Stimulated activated memory B cell treated with anti-CD40 and anti-IgM and Interleukin-4, amounts not matched to agents 10 μg/mL and 1 μg/mL and 100 μg/mL, for 72 hours (primary cell): ENCODE measurements around the gene IL21.

ENCODE experiments used
- ATAC-seq: fragments of 150-1000 bp; cut with Tn5 transposase; 2 replicates; pipeline ENCODE4 v1.10.0; 2021
- H3K27ac Mint-ChIP-seq: one replicate; pipeline ENCODE4 v1.8.0; 2022; ENCODE audit warnings: mild to moderate bottlenecking, mixed read lengths
- H3K27me3 Mint-ChIP-seq: one replicate; pipeline ENCODE4 v1.8.0; 2022; ENCODE audit warnings: mixed read lengths
- H3K36me3 Mint-ChIP-seq: one replicate; pipeline ENCODE4 v1.8.0; 2022; ENCODE audit warnings: mixed read lengths
- H3K4me1 Mint-ChIP-seq: one replicate; pipeline ENCODE4 v1.8.0; 2022; ENCODE audit warnings: mixed read lengths
- H3K4me3 Mint-ChIP-seq: one replicate; pipeline ENCODE4 v1.8.0; 2022; ENCODE audit warnings: mild to moderate bottlenecking, moderate library complexity, mixed read lengths
- H3K9me3 Mint-ChIP-seq: one replicate; pipeline ENCODE4 v1.8.0; 2022; ENCODE audit warnings: mixed read lengths

IL21 gene

GRCh38 chr4:122650148-122650547 is 29.3 kb upstream of the IL21 start:
- Mint-ChIP-seq H3K4me1 (no peaks in the 10 kb centered on the region), H3K27ac (no peak overlapping the region), H3K9me3 (no peaks in the 10 kb centered on the region), H3K36me3 (no peaks in the 10 kb centered on the region), H3K4me3 (no peak overlapping the region), H3K27me3 (no peaks in the 10 kb centered on the region)
- no peak for ATAC-seq

DNA sequence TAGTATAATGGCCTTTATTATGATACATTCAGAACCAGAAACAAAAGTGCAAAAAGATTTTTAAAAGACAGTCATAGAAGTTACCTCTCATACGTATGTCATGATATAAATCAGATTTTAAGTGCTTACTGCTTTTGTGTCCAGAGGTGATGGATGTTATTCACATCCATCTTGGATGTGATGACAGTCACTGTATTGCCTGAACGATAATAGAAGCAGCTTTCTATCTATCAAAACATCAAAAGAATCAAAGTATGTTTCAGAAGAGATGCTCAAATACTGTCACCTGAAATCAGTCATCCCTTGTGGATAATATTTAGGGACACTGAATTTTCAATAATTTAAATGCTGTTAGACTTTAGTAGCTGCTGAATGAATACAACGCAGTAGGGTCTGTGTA is 26.8 kb upstream of the IL21 start:
- Mint-ChIP-seq H3K9me3 (no peaks in the 10 kb centered on the region), H3K4me1 (no peaks in the 10 kb centered on the region), H3K4me3 (no peak overlapping the region), H3K36me3 (no peaks in the 10 kb centered on the region), H3K27ac (no peak overlapping the region), H3K27me3 (no peaks in the 10 kb centered on the region)
- ATAC-seq = no peak

- no peak for ATAC-seq
- no peaks in the 10 kb centered on the region for H3K4me1 Mint-ChIP-seq
- no peaks in the 10 kb centered on the region for H3K27me3 Mint-ChIP-seq
- no peaks in the 10 kb centered on the region for H3K36me3 Mint-ChIP-seq
- H3K27ac Mint-ChIP-seq = no peak overlapping the region
- H3K9me3 Mint-ChIP-seq = no peaks in the 10 kb centered on the region
- H3K4me3 Mint-ChIP-seq = no peak overlapping the region
Measured at GRCh38 chr4:122643257-122643656, 22.4 kb upstream of the IL21 start.

GRCh38 chr4:122639181-122639580 is 18.3 kb upstream of the IL21 start:
- H3K27me3 Mint-ChIP-seq = peaks cover 8% of the 10 kb centered on the region
- no peaks in the 10 kb centered on the region for H3K36me3 Mint-ChIP-seq
- no peak overlapping the region for H3K4me3 Mint-ChIP-seq
- no peak overlapping the region for H3K27ac Mint-ChIP-seq
- no peak for ATAC-seq
- H3K9me3 Mint-ChIP-seq = no peaks in the 10 kb centered on the region
- H3K4me1 Mint-ChIP-seq = peaks cover 13% of the 10 kb centered on the region

GRCh38 chr4:122636697-122637096 is 15.8 kb upstream of the IL21 start:
- no peaks in the 10 kb centered on the region for H3K36me3 Mint-ChIP-seq
- H3K9me3 Mint-ChIP-seq = no peaks in the 10 kb centered on the region
- H3K27me3 Mint-ChIP-seq = peaks cover 8% of the 10 kb centered on the region
- no peak overlapping the region for H3K27ac Mint-ChIP-seq
- H3K4me3 Mint-ChIP-seq = no peak overlapping the region
- H3K4me1 Mint-ChIP-seq = peaks cover 25% of the 10 kb centered on the region
- peak; percentile 46 for ATAC-seq

DNA sequence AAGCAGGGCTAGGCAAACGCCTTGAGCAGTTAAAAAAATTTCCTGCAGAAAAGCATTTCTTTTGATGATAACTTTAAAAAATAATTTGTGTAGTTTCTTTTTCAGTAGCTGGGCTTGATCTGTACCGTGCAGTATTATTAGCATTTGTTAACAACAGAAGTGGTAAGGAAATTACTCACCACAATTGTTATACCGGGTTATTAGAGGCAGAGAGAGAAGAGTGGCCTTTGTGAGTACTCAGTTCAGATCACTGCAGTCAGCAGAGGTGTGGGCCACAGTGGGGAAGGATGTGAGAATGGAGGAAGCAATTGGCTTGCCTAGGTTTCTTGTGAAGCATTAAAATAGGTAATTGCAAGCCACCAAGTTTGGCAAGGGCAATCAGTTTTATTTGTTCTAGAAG is 14.3 kb upstream of the IL21 start:
- Mint-ChIP-seq H3K9me3 (no peaks in the 10 kb centered on the region), H3K27me3 (peaks cover 8% of the 10 kb centered on the region), H3K36me3 (no peaks in the 10 kb centered on the region), H3K27ac (no peak overlapping the region), H3K4me1 (peaks cover 25% of the 10 kb centered on the region), H3K4me3 (no peak overlapping the region)
- ATAC-seq = peak; percentile 42

GRCh38 chr4:122633211-122633610 is 12.3 kb upstream of the IL21 start:
- H3K27ac Mint-ChIP-seq = no peak overlapping the region
- H3K36me3 Mint-ChIP-seq = no peaks in the 10 kb centered on the region
- peaks cover 21% of the 10 kb centered on the region for H3K27me3 Mint-ChIP-seq
- no peaks in the 10 kb centered on the region for H3K9me3 Mint-ChIP-seq
- H3K4me1 Mint-ChIP-seq = peaks cover 25% of the 10 kb centered on the region
- no peak overlapping the region for H3K4me3 Mint-ChIP-seq
- ATAC-seq = no peak

DNA sequence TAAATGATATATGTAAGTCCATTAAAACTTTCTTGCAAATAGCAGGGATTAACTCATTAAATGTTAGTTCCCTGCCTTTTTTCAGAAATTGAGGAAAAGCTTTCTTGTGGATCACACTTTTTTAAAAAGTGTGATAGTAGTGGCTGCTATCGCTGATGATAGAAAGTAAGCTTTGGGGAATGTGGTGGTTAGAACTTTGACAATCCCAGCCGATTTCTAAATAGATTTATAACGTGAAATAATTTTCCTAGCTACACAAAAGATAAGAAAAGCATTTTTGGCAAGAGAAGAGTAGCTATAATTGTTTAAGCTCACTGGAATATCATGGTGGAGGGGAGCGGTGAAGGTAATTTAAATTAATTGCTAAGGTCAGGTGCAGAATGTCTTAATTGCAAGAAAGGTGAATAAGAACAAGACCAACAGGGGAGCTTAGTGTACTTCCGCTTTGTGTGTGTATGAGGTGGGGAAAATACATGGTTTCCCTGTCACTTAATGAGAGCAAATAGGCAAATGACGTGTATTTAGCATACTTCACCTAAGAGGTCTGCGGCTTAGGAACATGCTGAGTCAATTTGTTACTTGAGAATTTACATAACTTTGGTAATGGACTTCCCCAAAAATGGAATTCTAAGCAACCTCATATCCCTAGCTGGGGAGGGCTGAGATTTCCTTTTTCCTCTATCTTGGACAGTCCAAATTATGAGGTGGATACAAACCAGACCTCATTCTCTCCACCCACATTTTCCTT is 11.7 kb upstream of the IL21 start:
- Mint-ChIP-seq H3K27me3 (peaks cover 21% of the 10 kb centered on the region), H3K27ac (no peak overlapping the region), H3K4me3 (no peak overlapping the region), H3K9me3 (no peaks in the 10 kb centered on the region), H3K4me1 (peaks cover 25% of the 10 kb centered on the region), H3K36me3 (no peaks in the 10 kb centered on the region)
- ATAC-seq = peak; percentile 86

DNA sequence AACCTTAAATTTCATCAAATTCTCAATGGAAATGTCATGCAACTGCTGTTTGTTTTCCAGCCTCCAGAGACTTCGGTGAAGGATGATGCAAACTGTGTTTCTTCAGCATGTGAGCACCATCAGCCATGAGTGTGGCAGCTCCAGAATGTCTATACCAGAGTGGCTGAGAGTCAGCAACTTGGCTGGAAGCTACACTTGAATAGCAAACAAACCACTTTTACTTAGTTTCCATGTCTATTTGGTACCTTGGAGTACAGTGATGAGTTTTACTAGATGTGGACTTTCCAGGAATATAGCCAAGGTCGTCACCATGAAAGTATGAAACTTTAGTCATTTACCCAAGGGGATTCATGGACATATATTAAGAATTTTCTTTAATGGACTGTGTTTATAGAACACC is 4.3 kb upstream of the IL21 start:
- no peaks in the 10 kb centered on the region for H3K9me3 Mint-ChIP-seq
- peaks cover 23% of the 10 kb centered on the region for H3K27me3 Mint-ChIP-seq
- no peaks in the 10 kb centered on the region for H3K36me3 Mint-ChIP-seq
- no peaks in the 10 kb centered on the region for H3K4me1 Mint-ChIP-seq
- no peak for ATAC-seq
- no peak overlapping the region for H3K4me3 Mint-ChIP-seq
- H3K27ac Mint-ChIP-seq = no peak overlapping the region

GRCh38 chr4:122624205-122624604 is 3.3 kb upstream of the IL21 start:
- H3K27me3 Mint-ChIP-seq = peaks cover 19% of the 10 kb centered on the region
- H3K27ac Mint-ChIP-seq = no peak overlapping the region
- H3K9me3 Mint-ChIP-seq = no peaks in the 10 kb centered on the region
- no peaks in the 10 kb centered on the region for H3K36me3 Mint-ChIP-seq
- H3K4me1 Mint-ChIP-seq = no peaks in the 10 kb centered on the region
- H3K4me3 Mint-ChIP-seq = no peak overlapping the region
- ATAC-seq = no peak

DNA sequence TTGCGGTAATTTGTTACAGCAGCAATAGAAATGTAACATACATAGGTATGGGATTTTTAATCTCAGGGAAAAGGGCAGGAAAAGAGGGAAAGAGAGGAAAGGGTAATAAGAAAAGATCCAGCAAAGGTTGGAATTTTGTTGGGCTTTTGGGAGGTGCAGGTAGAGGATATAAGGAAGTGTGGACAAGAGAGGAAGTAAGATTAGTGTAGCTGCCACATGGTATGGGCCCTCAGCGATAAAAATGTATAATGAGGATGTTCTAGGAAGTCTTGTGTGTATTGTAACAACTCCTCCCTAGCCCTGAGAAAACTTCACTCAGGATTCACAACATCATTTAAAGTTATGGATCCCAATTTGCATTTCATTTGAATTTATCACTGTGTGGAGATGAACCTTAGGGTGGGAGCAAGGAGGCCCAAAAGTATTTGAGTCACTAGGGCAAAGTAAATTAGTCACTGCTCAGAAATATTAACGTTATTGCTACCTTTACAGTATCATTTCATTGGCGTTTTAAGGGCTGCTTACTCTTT is 2.8 kb upstream of the IL21 start:
- no peak overlapping the region for H3K4me3 Mint-ChIP-seq
- no peak overlapping the region for H3K27ac Mint-ChIP-seq
- no peaks in the 10 kb centered on the region for H3K9me3 Mint-ChIP-seq
- no peaks in the 10 kb centered on the region for H3K4me1 Mint-ChIP-seq
- H3K27me3 Mint-ChIP-seq = peaks cover 14% of the 10 kb centered on the region
- no peak for ATAC-seq
- no peaks in the 10 kb centered on the region for H3K36me3 Mint-ChIP-seq

DNA sequence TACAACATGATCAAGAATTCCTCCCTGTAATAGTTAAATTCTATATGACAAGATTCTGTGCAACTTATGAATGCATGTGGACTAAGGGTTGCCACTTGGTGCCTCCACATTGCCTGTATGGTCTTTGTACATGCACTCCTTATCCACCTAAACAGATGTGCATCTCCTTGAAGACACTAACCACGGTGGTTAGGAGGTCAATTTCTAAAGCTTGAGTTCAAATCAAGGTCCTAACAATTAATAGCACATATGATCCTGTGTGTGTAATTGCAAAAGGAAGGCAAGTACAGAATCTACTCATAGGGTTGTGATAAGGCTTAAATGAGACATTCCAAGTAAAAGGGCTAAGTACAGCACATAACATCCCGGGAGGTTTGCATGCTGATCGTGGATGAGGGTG is 1.5 kb upstream of the IL21 start:
- Mint-ChIP-seq H3K27me3 (peaks cover 10% of the 10 kb centered on the region), H3K9me3 (no peaks in the 10 kb centered on the region), H3K4me1 (no peaks in the 10 kb centered on the region), H3K27ac (no peak overlapping the region), H3K36me3 (no peaks in the 10 kb centered on the region), H3K4me3 (no peak overlapping the region)
- no peak for ATAC-seq

- ATAC-seq = no peak
- Mint-ChIP-seq H3K27me3 (no peaks in the 10 kb centered on the region), H3K27ac (no peak overlapping the region), H3K9me3 (no peaks in the 10 kb centered on the region), H3K4me3 (no peak overlapping the region), H3K36me3 (no peaks in the 10 kb centered on the region), H3K4me1 (no peaks in the 10 kb centered on the region)
Measured at GRCh38 chr4:122619611-122620010, 1.3 kb downstream of the IL21 start.

- H3K27me3 Mint-ChIP-seq = no peaks in the 10 kb centered on the region
- H3K9me3 Mint-ChIP-seq = no peaks in the 10 kb centered on the region
- H3K36me3 Mint-ChIP-seq = no peaks in the 10 kb centered on the region
- ATAC-seq = no peak
- no peak overlapping the region for H3K27ac Mint-ChIP-seq
- no peaks in the 10 kb centered on the region for H3K4me1 Mint-ChIP-seq
- H3K4me3 Mint-ChIP-seq = no peak overlapping the region
Measured at GRCh38 chr4:122617597-122618593, 3.0 kb downstream of the IL21 start.

DNA sequence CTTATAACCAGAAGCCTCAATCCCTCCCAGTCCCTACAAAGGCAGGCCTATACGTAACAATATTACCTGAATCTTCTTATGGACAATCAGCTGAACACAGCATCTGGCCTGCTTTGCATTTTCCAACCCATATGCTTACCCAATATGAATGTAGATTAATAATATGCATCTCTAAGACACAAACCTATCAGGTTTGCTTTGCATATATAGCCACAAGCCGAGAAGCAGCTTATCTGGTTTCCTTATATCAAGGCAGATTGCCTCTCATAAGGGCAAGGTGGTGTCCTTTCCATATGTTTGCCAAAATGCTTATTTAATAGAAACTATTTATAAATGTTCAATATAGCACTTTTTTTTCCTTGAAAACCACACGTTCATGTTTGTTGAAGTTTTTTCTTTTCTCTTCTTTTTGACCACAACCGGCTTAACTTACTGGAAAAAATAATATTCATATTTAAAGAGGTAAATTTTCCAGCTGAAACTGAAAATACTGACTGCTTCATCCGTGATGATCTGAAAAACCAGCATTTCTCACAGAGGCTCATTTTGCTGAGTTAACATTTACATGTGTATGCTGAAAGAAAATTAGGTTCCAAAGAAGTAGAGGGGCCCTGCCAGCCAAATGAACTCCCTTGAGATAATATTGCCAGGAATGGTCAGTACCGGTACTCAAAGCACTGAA is 3.8 kb downstream of the IL21 start:
- no peaks in the 10 kb centered on the region for H3K4me1 Mint-ChIP-seq
- ATAC-seq = no peak
- no peaks in the 10 kb centered on the region for H3K9me3 Mint-ChIP-seq
- H3K27me3 Mint-ChIP-seq = no peaks in the 10 kb centered on the region
- no peaks in the 10 kb centered on the region for H3K36me3 Mint-ChIP-seq
- H3K4me3 Mint-ChIP-seq = no peak overlapping the region
- no peak overlapping the region for H3K27ac Mint-ChIP-seq
